HepG2 (cell line): ENCODE data around the gene PHF2. TPM values are rescaled to one million over a fixed set of nuclear protein-coding genes. Genes with fewer than 3 reads are reported as not detected.

ENCODE experiments used
- ATAC-seq: fragments of 200-7000 bp; cut with Tn5 transposase; 3 replicates; pipeline ENCODE4 v1.9.1; 2020; ENCODE audit warnings: mild to moderate bottlenecking, moderate library complexity
- BruUV-seq: library from RNA; stranded (reverse); fragments of 400-500 nt; replicated peaks from 2 replicates; lab custom pipeline; 2021; lab: Mats Ljungman, UMichigan
- CTCF ChIA-PET: fragments of 300-600 bp; formaldehyde crosslinking; extraction: SDS; loops from one replicate; lab custom pipeline; 2021; ENCODE audit warnings: low total read pairs, inconsistent platforms, low intra/inter-chr PET ratio; lab: Yijun Ruan, JAX
- POLR2A ChIA-PET: fragments of 350-600 bp; sonication (Branson Sonifier 250); formaldehyde crosslinking; loops from one replicate; lab custom pipeline; 2020; ENCODE audit warnings: antibody characterized with exemption, inconsistent platforms; lab: Yijun Ruan, JAX
- DNase-seq: peaks from one replicate; pipeline ENCODE4 v3.0.0-alpha.2; 2015; ENCODE audit warnings: low spot score
- FAIRE-seq: peaks from 3 replicates; lab custom pipeline; 2011; peaks lifted over from hg19 to GRCh38; lab: Jason Lieb, UNC
- H2AFZ ChIP-seq: one replicate; pipeline ENCODE4 v1.6.1; 2011; ENCODE audit warnings: low read length, inconsistent platforms
- H3K27ac ChIP-seq: fragments of 300-600 bp; 3 replicates; pipeline ENCODE4 v1.8.0; 2011; ENCODE audit warnings: mixed run types, mild to moderate bottlenecking, mixed read lengths, low read length, inconsistent platforms; ENCODE audit not compliant: insufficient read depth; ENCODE audit errors: extremely low read length
- H3K27me3 ChIP-seq, 2 experiments: fragments of 200-600 bp in 1 of 2; 2 replicates in 1 of 2; 3 replicates in 1 of 2; pipeline versions ENCODE4 v1.6.0 to v1.8.0; 2011; ENCODE audit warnings: low read length in 2 of 2, mild to moderate bottlenecking in 2 of 2, moderate library complexity in 2 of 2, inconsistent platforms in 1 of 2; ENCODE audit not compliant: insufficient read depth in 2 of 2, control insufficient read depth in 1 of 2
- H3K36me3 ChIP-seq, 2 experiments: fragments of 200-600 bp in 1 of 2; replicated peaks in 1 of 2; 2 replicates in 1 of 2; 3 replicates in 1 of 2; pipeline versions ENCODE4 v1.5.1 to v1.8.0; 2011; ENCODE audit warnings: low read length in 2 of 2, inconsistent platforms in 1 of 2; ENCODE audit not compliant: insufficient read depth in 2 of 2, control insufficient read depth in 1 of 2
- H3K4me1 ChIP-seq: 2 replicates; pipeline ENCODE4 v1.5.1; 2012; ENCODE audit warnings: low read length, inconsistent platforms; ENCODE audit not compliant: insufficient read depth
- H3K4me2 ChIP-seq: 2 replicates; pipeline ENCODE4 v1.6.0; 2011; ENCODE audit warnings: low read depth, low read length, inconsistent platforms
- H3K4me3 ChIP-seq, 3 experiments: fragments of 200-600 bp in 1 of 3; sonication (generic), shearing (Covaris generic) in 1 of 3; replicated peaks in 1 of 3; 2 replicates each; pipeline ENCODE4 v1.5.1; 2011 to 2016; ENCODE audit warnings: low read length in 3 of 3, inconsistent platforms in 2 of 3, low read depth in 2 of 3, mild to moderate bottlenecking in 2 of 3, control low read depth in 1 of 3, mixed read lengths in 1 of 3; ENCODE audit not compliant: insufficient read depth in 1 of 3
- H3K79me2 ChIP-seq: one replicate; pipeline ENCODE4 v1.6.1; 2011; ENCODE audit warnings: low read length, inconsistent platforms; ENCODE audit not compliant: insufficient read depth
- H3K9ac ChIP-seq: 2 replicates; pipeline ENCODE4 v1.6.0; 2011; ENCODE audit warnings: mild to moderate bottlenecking, low read depth, low read length, inconsistent platforms; ENCODE audit not compliant: insufficient read depth
- H3K9me3 ChIP-seq: 2 replicates; pipeline ENCODE4 v1.5.1; 2012; ENCODE audit warnings: mild to moderate bottlenecking, low read length
- H4K20me1 ChIP-seq: 2 replicates; pipeline ENCODE4 v1.6.0; 2011; ENCODE audit warnings: inconsistent platforms, mild to moderate bottlenecking, low read length, moderate library complexity; ENCODE audit not compliant: insufficient read depth
- NCOR1 ChIP-seq: fragments of 200-600 bp; sonication (generic); IDR thresholded peaks from 2 replicates; pipeline ENCODE4 v1.7.0; 2017; ENCODE audit warnings: antibody characterized with exemption, low read length, borderline replicate concordance
- PHF5A ChIP-seq: IDR thresholded peaks from one replicate; pipeline ENCODE4 v1.6.1; 2018; ENCODE audit warnings: low read depth, missing genetic modification reagents; ENCODE audit not compliant: unreplicated experiment
- STAG1 ChIP-seq: sonication (generic); formaldehyde crosslinking; IDR thresholded peaks from 2 replicates; pipeline ENCODE4 v1.4.0; 2020; ENCODE audit warnings: missing genetic modification reagents
- ZFY ChIP-seq: sonication (generic); formaldehyde crosslinking; IDR thresholded peaks from 2 replicates; pipeline ENCODE4 v1.4.0; 2020; ENCODE audit warnings: missing genetic modification reagents
- ZNF160 ChIP-seq: sonication (generic); formaldehyde crosslinking; IDR thresholded peaks from 2 replicates; pipeline ENCODE4 v1.8.0; 2022; ENCODE audit warnings: mild to moderate bottlenecking, inconsistent platforms, missing genetic modification reagents
- WGBS: methylation state at CpG from one replicate; pipeline ENCODE4 v1.1.6; 2017; ENCODE audit warnings: low lambda C conversion rate; 5-methylcytosine and 5-hydroxymethylcytosine counted together
- in situ Hi-C: cut with HindIII; loops from 2 replicates; pipeline ENCODE4 v1.10.0; 2017; ENCODE audit warnings: low pct_unique_long_range_greater_than_20kb; ENCODE audit not compliant: extremely low pct_ligation_motif_present
- intact Hi-C: fragments of 100-400 bp; cut with micrococcal nuclease; formaldehyde crosslinking; loops from one replicate; pipeline ENCODE4 v1.10.0; 2022; ENCODE audit not compliant: unreplicated experiment
- polyA plus RNA-seq, 8 experiments: library from polyadenylated mRNA; depleted of rRNA in 3 of 8; stranded (reverse) in 7 of 8; unstranded in 1 of 8; fragments of >200 nt; fragmentation: Illumina TruSeq in 4 of 8; extraction: Trizol in 4 of 8; gene quantifications; 2 replicates each; pipeline versions ENCODE4 v1.2.1 to v1.2.3, GENCODE V29; 2011 to 2016; ENCODE audit warnings: low read depth in 4 of 8, missing spikeins in 1 of 8, mixed read lengths in 1 of 8; ENCODE audit not compliant: insufficient read depth in 1 of 8
- total RNA-seq, 5 experiments: library from RNA; depleted of rRNA; stranded (reverse); fragments of >200 nt; fragmentation: Illumina TruSeq; extraction: Trizol; gene quantifications; 2 replicates each; pipeline ENCODE4 v1.2.3, GENCODE V29; 2016; ENCODE audit warnings: low read depth in 1 of 5
- TF ChIP-seq, protein P1 (sequence below): sonication (generic); formaldehyde crosslinking; IDR thresholded peaks from 2 replicates; pipeline ENCODE4 v1.4.0; 2020; ENCODE audit warnings: missing genetic modification reagents

PHF2 gene
- total and polyA plus RNA-seq, 2 of the 13 experiments (the other 11 are each of a cell fraction or from before 2014, with no cell fraction given): 6.6 to 9.1 TPM

DNA sequence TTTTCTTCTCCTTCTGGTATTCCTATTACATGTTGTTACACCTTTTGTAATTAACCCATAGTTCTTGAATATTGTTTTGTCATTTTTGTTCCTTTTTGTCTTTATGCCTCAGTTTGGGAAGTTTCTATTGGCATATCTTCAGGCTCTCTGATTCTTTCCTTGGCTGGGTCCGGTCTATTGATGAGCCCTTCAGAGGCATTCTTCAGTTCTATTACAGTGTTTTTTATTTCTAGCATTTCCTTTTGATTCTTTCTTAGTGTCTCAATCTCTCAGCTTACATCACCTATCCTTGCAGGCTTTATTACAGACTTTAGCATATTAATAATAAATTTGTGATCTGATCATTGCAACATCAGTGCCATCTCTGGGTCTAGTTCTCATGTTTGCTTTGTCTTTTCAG, 33.8 kb downstream of the PHF2 start:
- Histone ChIP-seq H3K9me3 (peaks cover 10% of the 10 kb centered on the region; the same call in 1 of the 2 replicates), H3K4me3 (no peak overlapping the region), H2AFZ (no peak overlapping the region), H3K79me2 (peaks cover 9% of the 10 kb centered on the region), H3K27ac (no peak overlapping the region), H3K4me2 (no peak overlapping the region), H4K20me1 (no peaks in the 10 kb centered on the region), H3K27me3 (no peaks in the 10 kb centered on the region), H3K36me3 (no peaks in the 10 kb centered on the region), H3K9ac (no peak overlapping the region), H3K4me1 (no peaks in the 10 kb centered on the region)
- intact Hi-C loops: no loop called here
- no TSS peak for BruUV-seq
- ChIA-PET CTCF (no interaction called here), POLR2A (no interaction called here)
- in situ Hi-C loops: no loop called here
- no peak for DNase-seq
- TF ChIP-seq, protein P1, sequence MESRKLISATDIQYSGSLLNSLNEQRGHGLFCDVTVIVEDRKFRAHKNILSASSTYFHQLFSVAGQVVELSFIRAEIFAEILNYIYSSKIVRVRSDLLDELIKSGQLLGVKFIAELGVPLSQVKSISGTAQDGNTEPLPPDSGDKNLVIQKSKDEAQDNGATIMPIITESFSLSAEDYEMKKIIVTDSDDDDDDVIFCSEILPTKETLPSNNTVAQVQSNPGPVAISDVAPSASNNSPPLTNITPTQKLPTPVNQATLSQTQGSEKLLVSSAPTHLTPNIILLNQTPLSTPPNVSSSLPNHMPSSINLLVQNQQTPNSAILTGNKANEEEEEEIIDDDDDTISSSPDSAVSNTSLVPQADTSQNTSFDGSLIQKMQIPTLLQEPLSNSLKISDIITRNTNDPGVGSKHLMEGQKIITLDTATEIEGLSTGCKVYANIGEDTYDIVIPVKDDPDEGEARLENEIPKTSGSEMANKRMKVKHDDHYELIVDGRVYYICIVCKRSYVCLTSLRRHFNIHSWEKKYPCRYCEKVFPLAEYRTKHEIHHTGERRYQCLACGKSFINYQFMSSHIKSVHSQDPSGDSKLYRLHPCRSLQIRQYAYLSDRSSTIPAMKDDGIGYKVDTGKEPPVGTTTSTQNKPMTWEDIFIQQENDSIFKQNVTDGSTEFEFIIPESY (CRISPR knock-in tag): no peak
- TF ChIP-seq PHF5A (CRISPR knock-in tag): no peak
- no peak for TF ChIP-seq NCOR1
- TF ChIP-seq ZNF160: peak; percentile 100
- no peak for TF ChIP-seq ZFY (CRISPR knock-in tag)
- no peak for TF ChIP-seq STAG1 (CRISPR knock-in tag)
- no peak for FAIRE-seq
- WGBS: 100% methylated on average over 1 of the region's 1 CpG
- no peak for ATAC-seq
